ENCODE measurements around the gene RAD51C. TPM values are rescaled to one million over a fixed set of nuclear protein-coding genes. Genes with fewer than 3 reads are reported as not detected.

Gene RAD51C
- total RNA-seq, 1 donor from 2014 or later = 67.6 TPM

GRCh38 chr17:58693751-58694150 is 1.3 kb downstream of the RAD51C start:
- TF ChIP-seq CTCF (IDR thresholded peaks at IDR 0.05) (no peak), EZH2phosphoT487 (IDR thresholded peaks at IDR 0.05) (no peak), EZH2 (IDR thresholded peaks at IDR 0.05) (no peak)
- Mint-ChIP-seq H3K36me3 (no peaks in the 10 kb centered on the region), H3K27me3 (ENCODE audit: insufficient read depth, low read depth) (peaks cover 2% of the 10 kb centered on the region), H3K9me3 (no peaks in the 10 kb centered on the region), H3K27ac (no peak overlapping the region), H3K4me3 (peak overlapping the region; percentile 86), H3K4me1 (peaks cover 15% of the 10 kb centered on the region)
- no peaks in the 10 kb centered on the region for H3K9me3 ChIP-seq (ENCODE audit: low read depth)
- H3K79me2 ChIP-seq (ENCODE audit: low read depth) = peaks cover 18% of the 10 kb centered on the region
- no peak for DNase-seq (ENCODE audit: low spot score)
- peak overlapping the region; percentile 76 for H3K4me2 ChIP-seq
- H4K20me1 ChIP-seq (ENCODE audit: low read depth) = no peaks in the 10 kb centered on the region
- no peak overlapping the region for H3K9ac ChIP-seq
- peak overlapping the region; percentile 35 for H3K4me3 ChIP-seq
- H2AFZ ChIP-seq (replicated peaks) = no peak overlapping the region
- H3K27me3 ChIP-seq = no peaks in the 10 kb centered on the region
- H3K36me3 ChIP-seq = no peaks in the 10 kb centered on the region
- peaks cover 14% of the 10 kb centered on the region for H3K4me1 ChIP-seq
- H3K27ac ChIP-seq = no peak overlapping the region
- H3F3A ChIP-seq (ENCODE audit: low read depth) = no peaks in the 10 kb centered on the region

GRCh38 chr17:58694302-58694701 is 1.9 kb downstream of the RAD51C start:
- H3K4me3 ChIP-seq = peak overlapping the region; percentile 35
- no peaks in the 10 kb centered on the region for H4K20me1 ChIP-seq (ENCODE audit: low read depth)
- Mint-ChIP-seq H3K36me3 (peaks cover 3% of the 10 kb centered on the region), H3K9me3 (no peaks in the 10 kb centered on the region), H3K27me3 (ENCODE audit: insufficient read depth, low read depth) (peaks cover 2% of the 10 kb centered on the region), H3K4me3 (no peak overlapping the region), H3K4me1 (peaks cover 15% of the 10 kb centered on the region), H3K27ac (no peak overlapping the region)
- no peaks in the 10 kb centered on the region for H3K9me3 ChIP-seq (ENCODE audit: low read depth)
- H3K4me2 ChIP-seq = peak overlapping the region; percentile 76
- H3K27ac ChIP-seq = no peak overlapping the region
- no peaks in the 10 kb centered on the region for H3K27me3 ChIP-seq
- H3K9ac ChIP-seq = no peak overlapping the region
- TF ChIP-seq EZH2 (IDR thresholded peaks at IDR 0.05) = no peak
- TF ChIP-seq CTCF (IDR thresholded peaks at IDR 0.05) = no peak
- TF ChIP-seq EZH2phosphoT487 (IDR thresholded peaks at IDR 0.05) = no peak
- no peak overlapping the region for H2AFZ ChIP-seq (replicated peaks)
- peaks cover 14% of the 10 kb centered on the region for H3K4me1 ChIP-seq
- no peak for DNase-seq (ENCODE audit: low spot score)
- H3K36me3 ChIP-seq = no peaks in the 10 kb centered on the region
- peaks cover 18% of the 10 kb centered on the region for H3K79me2 ChIP-seq (ENCODE audit: low read depth)
- H3F3A ChIP-seq (ENCODE audit: low read depth) = no peaks in the 10 kb centered on the region

- H3K9ac ChIP-seq = no peak overlapping the region
- H3K9me3 Mint-ChIP-seq = no peaks in the 10 kb centered on the region
Observed at GRCh38 chr17:58694826-58695225, 2.4 kb downstream of the RAD51C start.

More at GRCh38 chr17:58694826-58695225, 2.4 kb downstream of the RAD51C start:
- peaks cover 14% of the 10 kb centered on the region for H3K4me1 ChIP-seq
- no peaks in the 10 kb centered on the region for H3F3A ChIP-seq (ENCODE audit: low read depth)
- TF ChIP-seq CTCF (IDR thresholded peaks at IDR 0.05) (no peak), EZH2phosphoT487 (IDR thresholded peaks at IDR 0.05) (no peak), EZH2 (IDR thresholded peaks at IDR 0.05) (no peak)
- no peaks in the 10 kb centered on the region for H3K9me3 ChIP-seq (ENCODE audit: low read depth)
- Mint-ChIP-seq H3K36me3 (peaks cover 6% of the 10 kb centered on the region), H3K4me3 (no peak overlapping the region), H3K4me1 (peaks cover 15% of the 10 kb centered on the region), H3K27ac (no peak overlapping the region), H3K27me3 (ENCODE audit: insufficient read depth, low read depth) (peaks cover 2% of the 10 kb centered on the region)
- no peaks in the 10 kb centered on the region for H3K27me3 ChIP-seq
- no peak overlapping the region for H3K4me3 ChIP-seq
- H2AFZ ChIP-seq (replicated peaks) = no peak overlapping the region
- no peaks in the 10 kb centered on the region for H3K36me3 ChIP-seq
- H3K4me2 ChIP-seq = no peak overlapping the region
- H3K27ac ChIP-seq = no peak overlapping the region
- H4K20me1 ChIP-seq (ENCODE audit: low read depth) = no peaks in the 10 kb centered on the region
- no peak for DNase-seq (ENCODE audit: low spot score)
- H3K79me2 ChIP-seq (ENCODE audit: low read depth) = peaks cover 18% of the 10 kb centered on the region

All from neural progenitor cell (in vitro differentiated cells).